UCSD-AML1 (cell line): Measurements from ENCODE around the gene MTUS2.
A peak's percentile ranks its signal among the peaks of the same experiment; 100 is the strongest.

Experiments used
- DNase-seq: peaks from one replicate; lab custom pipeline; 2025; ENCODE audit not compliant: unreplicated experiment; lab: John Stamatoyannopoulos, UW

Gene MTUS2

GRCh38 chr13:29436721-29437280 lies 616.7 kb downstream of the MTUS2 start:
- no peak for DNase-seq

- no peak for DNase-seq
These were observed 618.6 kb downstream of the MTUS2 start for GRCh38 chr13:29438769-29439168.

GRCh38 chr13:29439601-29440388 lies 619.7 kb downstream of the MTUS2 start:
- DNase-seq: no peak

- DNase-seq: no peak
These were observed 621.2 kb downstream of the MTUS2 start for GRCh38 chr13:29441306-29441705.

GRCh38 chr13:29446016-29446415 lies 625.9 kb downstream of the MTUS2 start:
- no peak for DNase-seq

- no peak for DNase-seq
These were observed 628.0 kb downstream of the MTUS2 start for GRCh38 chr13:29448174-29448573.

- no peak for DNase-seq
These were observed 629.6 kb downstream of the MTUS2 start for GRCh38 chr13:29449726-29450125.

GRCh38 chr13:29451976-29452375 lies 631.8 kb downstream of the MTUS2 start:
- DNase-seq: no peak

GRCh38 chr13:29452773-29453616 lies 632.9 kb downstream of the MTUS2 start:
- DNase-seq: no peak

GRCh38 chr13:29453617-29454011 lies 633.5 kb downstream of the MTUS2 start:
- no peak for DNase-seq

GRCh38 chr13:29454931-29455481 lies 634.9 kb downstream of the MTUS2 start:
- peak; percentile 30 for DNase-seq

GRCh38 chr13:29456419-29456818 lies 636.3 kb downstream of the MTUS2 start:
- no peak for DNase-seq

- DNase-seq: no peak
These were observed 637.2 kb downstream of the MTUS2 start for GRCh38 chr13:29457299-29457698.

GRCh38 chr13:29458419-29458818 lies 638.3 kb downstream of the MTUS2 start:
- DNase-seq: no peak

GRCh38 chr13:29459813-29460355 lies 639.7 kb downstream of the MTUS2 start:
- DNase-seq: no peak

- DNase-seq: no peak
These were observed 644.1 kb downstream of the MTUS2 start for GRCh38 chr13:29464105-29464679.

GRCh38 chr13:29465741-29466293 lies 645.7 kb downstream of the MTUS2 start:
- DNase-seq: no peak

- DNase-seq: peak; percentile 44
These were observed 651.4 kb downstream of the MTUS2 start for GRCh38 chr13:29471551-29471950.

- DNase-seq: peak; percentile 40
These were observed 652.3 kb downstream of the MTUS2 start for GRCh38 chr13:29472332-29472961.

- no peak for DNase-seq
These were observed 653.0 kb downstream of the MTUS2 start for GRCh38 chr13:29473166-29473565.
